ENCODE data around the gene MTMR11. TPM values are rescaled to one million over a fixed set of nuclear protein-coding genes. Genes with fewer than 3 reads are reported as not detected.

MTMR11 gene
- total and polyA plus RNA-seq, 2 of the 13 experiments (the other 11 are each of a cell fraction or from before 2014, with no cell fraction given), result 0.49 to 2.8 TPM

DNA sequence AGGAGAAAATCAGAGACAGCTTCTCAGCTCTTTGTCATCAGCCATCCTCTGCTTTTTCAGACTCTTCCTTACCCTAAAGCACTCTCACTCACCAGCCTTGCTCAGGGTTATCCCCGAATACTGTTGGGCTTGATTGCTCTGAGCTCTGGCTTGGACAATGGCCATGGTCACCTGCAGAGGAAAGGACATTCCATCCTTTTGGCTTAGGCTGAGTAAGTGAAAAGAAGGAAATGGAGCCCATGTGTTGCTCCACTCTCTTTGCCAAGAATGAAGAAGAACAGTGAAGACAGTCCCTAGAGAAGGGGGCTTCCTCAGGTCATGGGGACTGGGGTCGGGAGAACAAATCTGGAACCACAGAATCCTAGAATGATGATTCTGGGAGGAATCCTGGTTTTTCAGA, 2.3 kb downstream of the MTMR11 start:
- no peaks in the 10 kb centered on the region for H3K79me2 ChIP-seq (ENCODE audit: insufficient read depth, low read length)
- H3K27ac ChIP-seq (ENCODE audit: extremely low read length, insufficient read depth, low read length), result no peak overlapping the region
- ATAC-seq (no peak), DNase-seq (ENCODE audit: low spot score) (no peak), FAIRE-seq (no peak)
- no peak overlapping the region for H3K9ac ChIP-seq (ENCODE audit: insufficient read depth, low read depth, low read length)
- no peak overlapping the region for H3K4me2 ChIP-seq (ENCODE audit: low read depth, low read length)
- BruUV-seq (replicated peaks), result no TSS peak
- POLR2A ChIA-PET, result no interaction called here
- H2AFZ ChIP-seq (ENCODE audit: low read length), result no peak overlapping the region
- CTCF ChIA-PET (ENCODE audit: low intra/inter-chr PET ratio, low total read pairs), result no interaction called here
- TF ChIP-seq ARNTL (CRISPR knock-in tag; IDR thresholded peaks at IDR 0.05) (no peak), ZBTB7B (CRISPR knock-in tag; IDR thresholded peaks at IDR 0.05) (no peak), HNRNPLL (IDR thresholded peaks at IDR 0.05; ENCODE audit: low read depth, low read length, poor library complexity, severe bottlenecking) (no peak), GABPB1 (CRISPR knock-in tag; IDR thresholded peaks at IDR 0.05) (no peak), ZNF33A (CRISPR knock-in tag; IDR thresholded peaks at IDR 0.05; ENCODE audit: borderline replicate concordance) (no peak), ZNF503 (CRISPR knock-in tag; IDR thresholded peaks at IDR 0.05) (no peak), CC2D1A (CRISPR knock-in tag; IDR thresholded peaks at IDR 0.05) (no peak), NCOA2 (CRISPR knock-in tag; IDR thresholded peaks at IDR 0.05) (no peak)
- TF ChIP-seq, protein P1, sequence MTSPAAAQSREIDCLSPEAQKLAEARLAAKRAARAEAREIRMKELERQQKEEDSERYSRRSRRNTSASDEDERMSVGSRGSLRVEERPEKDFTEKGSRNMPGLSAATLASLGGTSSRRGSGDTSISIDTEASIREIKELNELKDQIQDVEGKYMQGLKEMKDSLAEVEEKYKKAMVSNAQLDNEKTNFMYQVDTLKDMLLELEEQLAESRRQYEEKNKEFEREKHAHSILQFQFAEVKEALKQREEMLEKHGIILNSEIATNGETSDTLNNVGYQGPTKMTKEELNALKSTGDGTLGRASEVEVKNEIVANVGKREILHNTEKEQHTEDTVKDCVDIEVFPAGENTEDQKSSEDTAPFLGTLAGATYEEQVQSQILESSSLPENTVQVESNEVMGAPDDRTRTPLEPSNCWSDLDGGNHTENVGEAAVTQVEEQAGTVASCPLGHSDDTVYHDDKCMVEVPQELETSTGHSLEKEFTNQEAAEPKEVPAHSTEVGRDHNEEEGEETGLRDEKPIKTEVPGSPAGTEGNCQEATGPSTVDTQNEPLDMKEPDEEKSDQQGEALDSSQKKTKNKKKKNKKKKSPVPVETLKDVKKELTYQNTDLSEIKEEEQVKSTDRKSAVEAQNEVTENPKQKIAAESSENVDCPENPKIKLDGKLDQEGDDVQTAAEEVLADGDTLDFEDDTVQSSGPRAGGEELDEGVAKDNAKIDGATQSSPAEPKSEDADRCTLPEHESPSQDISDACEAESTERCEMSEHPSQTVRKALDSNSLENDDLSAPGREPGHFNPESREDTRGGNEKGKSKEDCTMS (CRISPR knock-in tag; conservative IDR thresholded peaks at IDR 0.05), result no peak
- TF ChIP-seq, protein P2, sequence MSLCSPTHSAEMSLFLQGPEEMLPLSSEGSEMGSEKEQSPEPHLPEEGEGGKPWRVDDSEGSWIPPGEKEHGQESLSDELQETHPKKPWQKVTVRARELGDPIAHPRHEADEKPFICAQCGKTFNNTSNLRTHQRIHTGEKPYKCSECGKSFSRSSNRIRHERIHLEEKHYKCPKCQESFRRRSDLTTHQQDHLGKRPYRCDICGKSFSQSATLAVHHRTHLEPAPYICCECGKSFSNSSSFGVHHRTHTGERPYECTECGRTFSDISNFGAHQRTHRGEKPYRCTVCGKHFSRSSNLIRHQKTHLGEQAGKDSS (CRISPR knock-in tag; IDR thresholded peaks at IDR 0.05; ENCODE audit: borderline replicate concordance, low read depth), result no peak
- TF ChIP-seq, protein P3, sequence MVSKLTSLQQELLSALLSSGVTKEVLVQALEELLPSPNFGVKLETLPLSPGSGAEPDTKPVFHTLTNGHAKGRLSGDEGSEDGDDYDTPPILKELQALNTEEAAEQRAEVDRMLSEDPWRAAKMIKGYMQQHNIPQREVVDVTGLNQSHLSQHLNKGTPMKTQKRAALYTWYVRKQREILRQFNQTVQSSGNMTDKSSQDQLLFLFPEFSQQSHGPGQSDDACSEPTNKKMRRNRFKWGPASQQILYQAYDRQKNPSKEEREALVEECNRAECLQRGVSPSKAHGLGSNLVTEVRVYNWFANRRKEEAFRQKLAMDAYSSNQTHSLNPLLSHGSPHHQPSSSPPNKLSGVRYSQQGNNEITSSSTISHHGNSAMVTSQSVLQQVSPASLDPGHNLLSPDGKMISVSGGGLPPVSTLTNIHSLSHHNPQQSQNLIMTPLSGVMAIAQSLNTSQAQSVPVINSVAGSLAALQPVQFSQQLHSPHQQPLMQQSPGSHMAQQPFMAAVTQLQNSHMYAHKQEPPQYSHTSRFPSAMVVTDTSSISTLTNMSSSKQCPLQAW (CRISPR knock-in tag; IDR thresholded peaks at IDR 0.05), result no peak
- no peaks in the 10 kb centered on the region for H3K9me3 ChIP-seq (ENCODE audit: low read length)
- no peaks in the 10 kb centered on the region for H3K27me3 ChIP-seq (ENCODE audit: control insufficient read depth in 1 of 2, insufficient read depth in 2 of 2, low read length in 2 of 2)
- no peak overlapping the region for H3K4me3 ChIP-seq (replicated peaks in 1 of 3; ENCODE audit: insufficient read depth in 1 of 3, low read depth in 2 of 3, low read length in 3 of 3)
- H4K20me1 ChIP-seq (ENCODE audit: insufficient read depth, low read length), result no peaks in the 10 kb centered on the region
- WGBS (ENCODE audit: low lambda C conversion rate), result 68% methylated on average over 2 of the region's 2 CpGs
- peaks cover 41% of the 10 kb centered on the region for H3K4me1 ChIP-seq (ENCODE audit: insufficient read depth, low read length)
- intact Hi-C loops (cut with micrococcal nuclease; ENCODE audit: unreplicated experiment), result no loop called here
- in situ Hi-C loops (cut with HindIII; ENCODE audit: extremely low pct_ligation_motif_present, low pct_unique_long_range_greater_than_20kb), result no loop called here
- H3K36me3 ChIP-seq (replicated peaks in 1 of 2; ENCODE audit: control insufficient read depth in 1 of 2, insufficient read depth in 2 of 2, low read length in 2 of 2), result no peaks in the 10 kb centered on the region
